ENCODE results near the gene SLC4A8. TPM values are rescaled to one million over a fixed set of nuclear protein-coding genes. Genes with fewer than 3 reads are reported as not detected.

Gene SLC4A8
- total and polyA plus RNA-seq, 9 of the 15 experiments (the other 6 are each of a cell fraction or from before 2014, with no cell fraction given), result 0.04 to 1.5 (median 0.12) TPM; not detected in 2

GRCh38 chr12:51390891-51391282 lies 33.7 kb upstream of the SLC4A8 start (continued):
- TF ChIP-seq ZBTB49 (CRISPR knock-in tag; IDR thresholded peaks at IDR 0.05; ENCODE audit: borderline replicate concordance) (no peak), TFE3 (CRISPR knock-in tag; IDR thresholded peaks at IDR 0.05) (no peak), CHD7 (IDR thresholded peaks at IDR 0.05; ENCODE audit: low read depth, low read length) (no peak), TBL1XR1 (IDR thresholded peaks at IDR 0.05; ENCODE audit: low read length in 2 of 2) (no peak), CHD4 (IDR thresholded peaks at IDR 0.05; ENCODE audit: insufficient read depth, insufficient replicate concordance, low read depth, low read length, poor library complexity, severe bottlenecking) (no peak), MBD2 (IDR thresholded peaks at IDR 0.05; ENCODE audit: borderline replicate concordance, low read depth) (no peak), ZNF507 (tag; conservative IDR thresholded peaks at IDR 0.05) (no peak), ZNF830 (CRISPR knock-in tag; IDR thresholded peaks at IDR 0.05) (no peak), USF2 (CRISPR knock-in tag; IDR thresholded peaks at IDR 0.05) (no peak), ZNF511 (CRISPR knock-in tag; IDR thresholded peaks at IDR 0.05) (0 out of 2 replicates have a peak, but pooled peaks have one; percentile 49)

All from K562 (cell line).